ENCODE results near the gene RRP1. TPM values are rescaled to one million over a fixed set of nuclear protein-coding genes. Genes with fewer than 3 reads are reported as not detected.

RRP1 gene
- total RNA-seq, 1 donor from 2014 or later = 9.4 TPM

GRCh38 chr21:43849532-43850299 is 60.3 kb downstream of the RRP1 start:
- ATAC-seq (ENCODE audit: poor library complexity) (no peak), DNase-seq (no peak)
- intact Hi-C loops (cut with DNase I) = no loop called here

- ATAC-seq (ENCODE audit: poor library complexity) = no peak
- DNase-seq = no peak
- intact Hi-C loops (cut with DNase I) = no loop called here
Measured at GRCh38 chr21:43850728-43851295, 61.4 kb downstream of the RRP1 start.

DNA sequence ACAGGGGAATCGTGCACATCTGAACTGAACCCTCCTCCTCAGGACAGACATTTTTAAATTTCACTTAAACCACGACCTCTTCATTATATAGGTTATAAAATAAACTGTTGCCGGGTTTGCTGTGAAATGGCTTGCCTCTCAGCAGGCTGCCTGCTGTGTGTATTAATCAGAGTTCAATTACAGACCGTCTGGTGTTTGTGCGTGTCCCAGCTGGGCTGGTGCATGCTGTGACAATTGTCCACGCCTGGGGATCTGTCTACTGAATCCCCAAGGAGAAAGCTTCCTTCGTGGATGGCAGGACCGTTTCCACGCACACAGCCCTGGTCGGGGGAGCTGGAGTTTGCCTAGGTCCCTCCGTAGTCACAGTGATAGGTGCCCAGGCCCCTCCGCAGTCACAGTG is 62.2 kb downstream of the RRP1 start:
- intact Hi-C loops (cut with DNase I) = no loop called here
- no peak for ATAC-seq (ENCODE audit: poor library complexity)

GRCh38 chr21:43853851-43854772 is 64.7 kb downstream of the RRP1 start:
- DNase-seq = no peak
- no peak for ATAC-seq (ENCODE audit: poor library complexity)
- intact Hi-C loops (cut with DNase I) = no loop called here

More for the DNA sequence above, 62.2 kb downstream of the RRP1 start:
- DNase-seq = no peak

Other genes with a start within 250 kb of the RRP1 start
- not detected for gene HSF2BP, start 130.1 kb upstream of the RRP1 start, total RNA-seq
- 8.4 TPM for gene RRP1B, start 130.0 kb upstream of the RRP1 start, total RNA-seq
- 93.8 TPM for gene PDXK, start 70.4 kb upstream of the RRP1 start, total RNA-seq
- gene CSTB, start 13.3 kb upstream of the RRP1 start, total RNA-seq = 36.1 TPM
- 96.3 TPM for gene AGPAT3, start 75.6 kb downstream of the RRP1 start, total RNA-seq
- 20.3 TPM for gene TRAPPC10, start 222.7 kb downstream of the RRP1 start, total RNA-seq